ENCODE results near the gene SESN3. TPM values are rescaled to one million over a fixed set of nuclear protein-coding genes. Genes with fewer than 3 reads are reported as not detected.
"Not testable (repeated sequence)": the region's sequence is repeated elsewhere in the genome, so short reads cannot be mapped to it uniquely, and the experiment has no call there.

The SESN3 gene
- total RNA-seq, 1 donor from 2014 or later = 130 TPM

GRCh38 chr11:95138448-95138847 lies 92.6 kb downstream of the SESN3 start:
- DNase-seq (ENCODE audit: low spot score in 2 of 2, unreplicated experiment in 2 of 2) = no peak
- Mint-ChIP-seq H3K4me1 (peaks cover 33% of the 10 kb centered on the region), H3K27me3 (ENCODE audit: low read depth) (no peaks in the 10 kb centered on the region)

GRCh38 chr11:95137299-95137698 lies 93.7 kb downstream of the SESN3 start:
- no peak for DNase-seq (ENCODE audit: low spot score in 2 of 2, unreplicated experiment in 2 of 2)
- no peaks in the 10 kb centered on the region for H3K9me3 Mint-ChIP-seq
- TF ChIP-seq CTCF (IDR thresholded peaks at IDR 0.05; ENCODE audit: unreplicated experiment) = no peak
- H3K4me3 Mint-ChIP-seq = no peak overlapping the region
- H3K4me1 Mint-ChIP-seq = peaks cover 33% of the 10 kb centered on the region
- no peaks in the 10 kb centered on the region for H3K36me3 Mint-ChIP-seq
- H3K27me3 Mint-ChIP-seq (ENCODE audit: low read depth) = no peaks in the 10 kb centered on the region
- no peak overlapping the region for H3K27ac Mint-ChIP-seq

More at GRCh38 chr11:95138448-95138847, 92.6 kb downstream of the SESN3 start:
- Mint-ChIP-seq H3K4me3 (no peak overlapping the region), H3K27ac (no peak overlapping the region), H3K36me3 (no peaks in the 10 kb centered on the region), H3K9me3 (no peaks in the 10 kb centered on the region)
- no peak for TF ChIP-seq CTCF (IDR thresholded peaks at IDR 0.05; ENCODE audit: unreplicated experiment)

- not testable (repeated sequence) for DNase-seq (ENCODE audit: low spot score in 2 of 2, unreplicated experiment in 2 of 2); H3K27me3 Mint-ChIP-seq (ENCODE audit: low read depth); H3K9me3 Mint-ChIP-seq; H3K27ac Mint-ChIP-seq; H3K4me3 Mint-ChIP-seq; H3K36me3 Mint-ChIP-seq
- H3K4me1 Mint-ChIP-seq = peaks cover 33% of the 10 kb centered on the region
These were observed 94.3 kb downstream of the SESN3 start for GRCh38 chr11:95136747-95137146.

- TF ChIP-seq CTCF (IDR thresholded peaks at IDR 0.05; ENCODE audit: unreplicated experiment) = no peak
- Mint-ChIP-seq H3K36me3 (no peaks in the 10 kb centered on the region), H3K4me1 (peaks cover 33% of the 10 kb centered on the region), H3K27ac (no peak overlapping the region), H3K4me3 (no peak overlapping the region), H3K27me3 (ENCODE audit: low read depth) (no peaks in the 10 kb centered on the region), H3K9me3 (no peaks in the 10 kb centered on the region)
- DNase-seq (ENCODE audit: low spot score in 2 of 2, unreplicated experiment in 2 of 2) = no peak
These were observed 95.1 kb downstream of the SESN3 start for GRCh38 chr11:95135880-95136279.

- TF ChIP-seq CTCF (IDR thresholded peaks at IDR 0.05; ENCODE audit: unreplicated experiment) = no peak
- Mint-ChIP-seq H3K9me3 (no peaks in the 10 kb centered on the region), H3K4me3 (no peak overlapping the region), H3K27me3 (ENCODE audit: low read depth) (no peaks in the 10 kb centered on the region), H3K4me1 (peaks cover 32% of the 10 kb centered on the region), H3K36me3 (no peaks in the 10 kb centered on the region), H3K27ac (peak overlapping the region; percentile 80)
- no peak for DNase-seq (ENCODE audit: low spot score in 2 of 2, unreplicated experiment in 2 of 2)
These were observed 95.8 kb downstream of the SESN3 start for GRCh38 chr11:95135155-95135554.

GRCh38 chr11:95134491-95134890 lies 96.5 kb downstream of the SESN3 start:
- Mint-ChIP-seq H3K4me1 (peaks cover 35% of the 10 kb centered on the region), H3K4me3 (no peak overlapping the region), H3K9me3 (no peaks in the 10 kb centered on the region), H3K36me3 (no peaks in the 10 kb centered on the region), H3K27ac (peak overlapping the region; percentile 80), H3K27me3 (ENCODE audit: low read depth) (no peaks in the 10 kb centered on the region)
- DNase-seq (ENCODE audit: low spot score in 2 of 2, unreplicated experiment in 2 of 2) = no peak
- no peak for TF ChIP-seq CTCF (IDR thresholded peaks at IDR 0.05; ENCODE audit: unreplicated experiment)
